SU-DHL-6 (cell line): ENCODE data around the gene MRPL44.
A peak's percentile ranks its signal among the peaks of the same experiment; 100 is the strongest.

Experiments
- H2AFZ ChIP-seq: fragments of 200-600 bp; sonication (generic); 2 replicates; pipeline ENCODE4 v1.6.1; 2014; ENCODE audit warnings: low read depth, mild to moderate bottlenecking, moderate library complexity, mixed read lengths, antibody characterized with exemption, low read length; ENCODE audit not compliant: severe bottlenecking
- H3F3A ChIP-seq: fragments of 200-600 bp; shearing (Covaris generic); 2 replicates; pipeline ENCODE4 v1.6.0; 2016; ENCODE audit warnings: antibody characterized with exemption, mild to moderate bottlenecking; ENCODE audit not compliant: insufficient read depth
- H3K27ac ChIP-seq: fragments of 200-600 bp; sonication (generic); 2 replicates; pipeline ENCODE4 v1.5.1; 2016; ENCODE audit warnings: low read depth, mild to moderate bottlenecking, low read length, moderate library complexity, mixed read lengths
- H3K27me3 ChIP-seq: fragments of 200-600 bp; sonication (generic), shearing (Covaris generic); 2 replicates; pipeline ENCODE4 v1.6.0; 2014; ENCODE audit warnings: mild to moderate bottlenecking, low read length
- H3K36me3 ChIP-seq: fragments of 200-600 bp; sonication (generic); 2 replicates; pipeline ENCODE4 v1.6.1; 2014; ENCODE audit warnings: mild to moderate bottlenecking, low read length, mixed read lengths
- H3K4me2 ChIP-seq: fragments of 300-600, 200-600 bp; shearing (Covaris generic), sonication (generic); 2 replicates; pipeline ENCODE4 v1.6.0; 2014; ENCODE audit warnings: low read length, low read depth, mild to moderate bottlenecking; ENCODE audit not compliant: poor library complexity, severe bottlenecking
- H3K4me3 ChIP-seq: fragments of 200-600 bp; sonication (generic); 2 replicates; pipeline ENCODE4 v1.5.1; 2014; ENCODE audit warnings: antibody characterized with exemption, low read length, mild to moderate bottlenecking, mixed read lengths; ENCODE audit not compliant: insufficient read depth, poor library complexity, severe bottlenecking
- H3K79me2 ChIP-seq: fragments of 200-600 bp; sonication (generic); 2 replicates; pipeline ENCODE4 v1.6.1; 2014; ENCODE audit warnings: mild to moderate bottlenecking, low read length, moderate library complexity; ENCODE audit not compliant: insufficient read depth
- H3K9ac ChIP-seq: fragments of 200-600 bp; sonication (generic); 2 replicates; pipeline ENCODE4 v1.7.0; 2014; ENCODE audit warnings: mild to moderate bottlenecking, low read length
- H3K9me2 ChIP-seq: fragments of 200-600 bp; sonication (generic); replicated peaks from 2 replicates; pipeline ENCODE4 v1.6.1; 2014; ENCODE audit warnings: low read length; ENCODE audit not compliant: insufficient read depth
- H3K9me3 ChIP-seq: fragments of 200-600 bp; sonication (generic); 2 replicates; pipeline ENCODE4 v1.6.1; 2014; ENCODE audit warnings: low read length, mixed read lengths; ENCODE audit not compliant: insufficient read depth
- H4K20me1 ChIP-seq: fragments of 200-600 bp; sonication (generic); 2 replicates; pipeline ENCODE4 v1.6.1; 2014; ENCODE audit warnings: low read depth, mild to moderate bottlenecking, antibody characterized with exemption, low read length, moderate library complexity, mixed read lengths
- EZH2phosphoT487 ChIP-seq: fragments of 200-600 bp; sonication (generic), shearing (Covaris generic); conservative IDR thresholded peaks from 2 replicates; pipeline ENCODE4 v1.6.1; 2018; ENCODE audit warnings: mild to moderate bottlenecking, antibody characterized with exemption, low read length, moderate library complexity, mixed read lengths
- TF ChIP-seq, protein P1 (sequence below): fragments of 200-600 bp; sonication (generic); IDR thresholded peaks from one replicate; pipeline ENCODE4 v1.5.1; 2017; ENCODE audit warnings: antibody characterized with exemption, mild to moderate bottlenecking, low read length, moderate library complexity; ENCODE audit not compliant: insufficient read depth, poor library complexity, severe bottlenecking

MRPL44 gene

DNA sequence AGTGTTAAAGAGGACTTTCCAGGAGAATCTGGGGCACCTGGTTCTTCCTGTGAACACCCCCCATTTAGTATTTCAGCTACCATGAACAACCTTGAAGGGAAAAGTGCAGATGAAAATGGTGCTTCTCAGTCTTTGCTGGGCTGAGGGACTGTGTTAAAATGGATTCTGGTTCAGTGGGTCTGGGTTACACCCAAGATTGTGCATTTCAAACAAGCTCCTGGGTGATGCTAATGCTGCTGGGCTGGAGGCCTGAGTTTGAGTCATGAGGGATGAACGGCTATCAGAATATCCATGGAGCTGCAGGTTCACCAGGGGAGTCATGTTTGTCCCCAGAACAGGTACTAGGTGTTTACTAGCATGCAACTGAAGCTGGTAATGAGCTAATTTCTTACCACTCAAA, 24.0 kb downstream of the MRPL44 start:
- Histone ChIP-seq H3K27me3 (no peaks in the 10 kb centered on the region), H2AFZ (no peak overlapping the region), H3K27ac (no peak overlapping the region), H3K4me3 (no peak overlapping the region), H3K9me2 (no peaks in the 10 kb centered on the region), H3K9me3 (no peaks in the 10 kb centered on the region), H4K20me1 (no peaks in the 10 kb centered on the region), H3K79me2 (no peaks in the 10 kb centered on the region), H3K9ac (no peak overlapping the region), H3F3A (no peaks in the 10 kb centered on the region), H3K36me3 (no peaks in the 10 kb centered on the region), H3K4me2 (no peak overlapping the region)
- no peak for TF ChIP-seq EZH2phosphoT487
- TF ChIP-seq, protein P1, sequence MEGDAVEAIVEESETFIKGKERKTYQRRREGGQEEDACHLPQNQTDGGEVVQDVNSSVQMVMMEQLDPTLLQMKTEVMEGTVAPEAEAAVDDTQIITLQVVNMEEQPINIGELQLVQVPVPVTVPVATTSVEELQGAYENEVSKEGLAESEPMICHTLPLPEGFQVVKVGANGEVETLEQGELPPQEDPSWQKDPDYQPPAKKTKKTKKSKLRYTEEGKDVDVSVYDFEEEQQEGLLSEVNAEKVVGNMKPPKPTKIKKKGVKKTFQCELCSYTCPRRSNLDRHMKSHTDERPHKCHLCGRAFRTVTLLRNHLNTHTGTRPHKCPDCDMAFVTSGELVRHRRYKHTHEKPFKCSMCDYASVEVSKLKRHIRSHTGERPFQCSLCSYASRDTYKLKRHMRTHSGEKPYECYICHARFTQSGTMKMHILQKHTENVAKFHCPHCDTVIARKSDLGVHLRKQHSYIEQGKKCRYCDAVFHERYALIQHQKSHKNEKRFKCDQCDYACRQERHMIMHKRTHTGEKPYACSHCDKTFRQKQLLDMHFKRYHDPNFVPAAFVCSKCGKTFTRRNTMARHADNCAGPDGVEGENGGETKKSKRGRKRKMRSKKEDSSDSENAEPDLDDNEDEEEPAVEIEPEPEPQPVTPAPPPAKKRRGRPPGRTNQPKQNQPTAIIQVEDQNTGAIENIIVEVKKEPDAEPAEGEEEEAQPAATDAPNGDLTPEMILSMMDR = no peak

- Histone ChIP-seq H3K27me3 (0 out of 2 replicates have a peak, but pooled peaks cover 5% of the 10 kb centered on the region), H3K4me3 (no peak overlapping the region), H3F3A (no peaks in the 10 kb centered on the region), H3K36me3 (no peaks in the 10 kb centered on the region), H2AFZ (no peak overlapping the region), H3K9ac (no peak overlapping the region), H4K20me1 (no peaks in the 10 kb centered on the region), H3K27ac (no peak overlapping the region), H3K9me3 (no peaks in the 10 kb centered on the region), H3K79me2 (no peaks in the 10 kb centered on the region), H3K4me2 (no peak overlapping the region), H3K9me2 (no peaks in the 10 kb centered on the region)
- TF ChIP-seq EZH2phosphoT487 = no peak
- TF ChIP-seq, protein P1 = peak; percentile 26
These were observed 32.1 kb downstream of the MRPL44 start for GRCh38 chr2:223989206-223989855.

DNA sequence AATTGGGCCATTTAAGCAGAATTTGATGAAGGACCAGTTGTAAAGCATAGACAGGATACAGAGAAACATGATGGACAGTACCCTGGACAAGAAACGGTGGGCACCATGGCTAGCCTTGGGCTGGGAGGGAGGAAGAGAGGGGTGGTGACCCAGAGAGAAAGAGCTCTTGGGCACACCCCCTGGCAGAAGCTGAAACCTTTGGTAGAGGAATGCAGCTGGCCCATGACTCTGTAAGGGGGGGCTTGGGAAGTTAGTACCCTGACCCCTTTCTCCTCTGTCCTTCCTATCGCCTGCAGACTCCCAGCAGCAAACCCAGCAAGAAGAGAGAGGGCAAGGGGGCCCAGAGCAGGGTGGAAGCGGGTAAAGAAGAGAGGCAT, 32.6 kb downstream of the MRPL44 start:
- H3K9me2 ChIP-seq = no peaks in the 10 kb centered on the region
- H3K4me2 ChIP-seq = no peak overlapping the region
- H3K4me3 ChIP-seq = no peak overlapping the region
- no peaks in the 10 kb centered on the region for H4K20me1 ChIP-seq
- H2AFZ ChIP-seq = no peak overlapping the region
- no peak for TF ChIP-seq EZH2phosphoT487
- TF ChIP-seq, protein P1 = no peak
- H3F3A ChIP-seq = no peaks in the 10 kb centered on the region
- H3K9me3 ChIP-seq = no peaks in the 10 kb centered on the region
- 0 out of 2 replicates have a peak, but pooled peaks cover 5% of the 10 kb centered on the region for H3K27me3 ChIP-seq
- no peaks in the 10 kb centered on the region for H3K36me3 ChIP-seq
- no peak overlapping the region for H3K9ac ChIP-seq
- H3K79me2 ChIP-seq = no peaks in the 10 kb centered on the region
- no peak overlapping the region for H3K27ac ChIP-seq
